Measurements from ENCODE around the gene JARID2.

DNA sequence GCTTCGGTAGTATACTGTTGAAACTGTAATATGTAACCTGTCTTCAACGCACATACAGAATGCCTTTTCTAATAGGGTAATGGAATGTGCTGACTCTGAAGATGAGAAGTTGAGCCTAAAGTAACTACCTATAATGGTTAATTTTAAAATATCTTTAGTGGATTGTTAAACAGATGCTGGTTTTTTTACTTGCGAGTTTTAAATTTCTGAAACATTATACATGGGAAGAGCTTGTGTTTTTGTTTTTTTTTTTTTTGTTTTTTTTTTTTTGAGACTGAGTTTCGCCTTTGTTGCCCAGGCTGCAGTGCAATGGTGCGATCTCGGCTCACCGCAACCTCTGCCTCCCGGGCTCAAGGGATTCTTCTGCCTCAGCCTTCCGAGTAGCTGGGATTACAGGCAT is 166.9 kb downstream of the JARID2 start:
- no peak for TF ChIP-seq POLR2AphosphoS5 (IDR thresholded peaks at IDR 0.05; ENCODE audit: low read length)
- TF ChIP-seq, protein P1, sequence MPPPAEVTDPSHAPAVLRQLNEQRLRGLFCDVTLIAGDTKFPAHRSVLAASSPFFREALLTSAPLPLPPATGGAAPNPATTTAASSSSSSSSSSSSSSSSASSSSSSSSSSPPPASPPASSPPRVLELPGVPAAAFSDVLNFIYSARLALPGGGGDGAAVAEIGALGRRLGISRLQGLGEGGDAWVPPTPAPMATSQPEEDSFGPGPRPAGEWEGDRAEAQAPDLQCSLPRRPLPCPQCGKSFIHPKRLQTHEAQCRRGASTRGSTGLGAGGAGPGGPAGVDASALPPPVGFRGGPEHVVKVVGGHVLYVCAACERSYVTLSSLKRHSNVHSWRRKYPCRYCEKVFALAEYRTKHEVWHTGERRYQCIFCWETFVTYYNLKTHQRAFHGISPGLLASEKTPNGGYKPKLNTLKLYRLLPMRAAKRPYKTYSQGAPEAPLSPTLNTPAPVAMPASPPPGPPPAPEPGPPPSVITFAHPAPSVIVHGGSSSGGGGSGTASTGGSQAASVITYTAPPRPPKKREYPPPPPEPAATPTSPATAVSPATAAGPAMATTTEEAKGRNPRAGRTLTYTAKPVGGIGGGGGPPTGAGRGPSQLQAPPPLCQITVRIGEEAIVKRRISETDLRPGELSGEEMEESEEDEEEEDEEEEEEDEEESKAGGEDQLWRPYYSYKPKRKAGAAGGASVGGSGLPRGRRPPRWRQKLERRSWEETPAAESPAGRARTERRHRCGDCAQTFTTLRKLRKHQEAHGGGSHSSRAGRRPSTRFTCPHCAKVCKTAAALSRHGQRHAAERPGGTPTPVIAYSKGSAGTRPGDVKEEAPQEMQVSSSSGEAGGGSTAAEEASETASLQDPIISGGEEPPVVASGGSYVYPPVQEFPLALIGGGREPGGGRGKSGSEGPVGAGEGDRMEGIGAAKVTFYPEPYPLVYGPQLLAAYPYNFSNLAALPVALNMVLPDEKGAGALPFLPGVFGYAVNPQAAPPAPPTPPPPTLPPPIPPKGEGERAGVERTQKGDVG (CRISPR knock-in tag; IDR thresholded peaks at IDR 0.05): no peak
- TF ChIP-seq, protein P2, sequence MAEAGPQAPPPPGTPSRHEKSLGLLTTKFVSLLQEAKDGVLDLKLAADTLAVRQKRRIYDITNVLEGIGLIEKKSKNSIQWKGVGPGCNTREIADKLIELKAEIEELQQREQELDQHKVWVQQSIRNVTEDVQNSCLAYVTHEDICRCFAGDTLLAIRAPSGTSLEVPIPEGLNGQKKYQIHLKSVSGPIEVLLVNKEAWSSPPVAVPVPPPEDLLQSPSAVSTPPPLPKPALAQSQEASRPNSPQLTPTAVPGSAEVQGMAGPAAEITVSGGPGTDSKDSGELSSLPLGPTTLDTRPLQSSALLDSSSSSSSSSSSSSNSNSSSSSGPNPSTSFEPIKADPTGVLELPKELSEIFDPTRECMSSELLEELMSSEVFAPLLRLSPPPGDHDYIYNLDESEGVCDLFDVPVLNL (IDR thresholded peaks at IDR 0.05; ENCODE audit: low read depth, low read length): no peak
- TF ChIP-seq, protein P3, sequence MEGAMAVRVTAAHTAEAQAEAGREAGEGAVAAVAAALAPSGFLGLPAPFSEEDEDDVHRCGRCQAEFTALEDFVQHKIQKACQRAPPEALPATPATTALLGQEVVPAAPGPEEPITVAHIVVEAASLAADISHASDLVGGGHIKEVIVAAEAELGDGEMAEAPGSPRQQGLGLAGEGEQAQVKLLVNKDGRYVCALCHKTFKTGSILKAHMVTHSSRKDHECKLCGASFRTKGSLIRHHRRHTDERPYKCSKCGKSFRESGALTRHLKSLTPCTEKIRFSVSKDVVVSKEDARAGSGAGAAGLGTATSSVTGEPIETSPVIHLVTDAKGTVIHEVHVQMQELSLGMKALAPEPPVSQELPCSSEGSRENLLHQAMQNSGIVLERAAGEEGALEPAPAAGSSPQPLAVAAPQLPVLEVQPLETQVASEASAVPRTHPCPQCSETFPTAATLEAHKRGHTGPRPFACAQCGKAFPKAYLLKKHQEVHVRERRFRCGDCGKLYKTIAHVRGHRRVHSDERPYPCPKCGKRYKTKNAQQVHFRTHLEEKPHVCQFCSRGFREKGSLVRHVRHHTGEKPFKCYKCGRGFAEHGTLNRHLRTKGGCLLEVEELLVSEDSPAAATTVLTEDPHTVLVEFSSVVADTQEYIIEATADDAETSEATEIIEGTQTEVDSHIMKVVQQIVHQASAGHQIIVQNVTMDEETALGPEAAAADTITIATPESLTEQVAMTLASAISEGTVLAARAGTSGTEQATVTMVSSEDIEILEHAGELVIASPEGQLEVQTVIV (IDR thresholded peaks at IDR 0.05; ENCODE audit: borderline replicate concordance, partially characterized antibody): no peak
- TF ChIP-seq, protein P4, sequence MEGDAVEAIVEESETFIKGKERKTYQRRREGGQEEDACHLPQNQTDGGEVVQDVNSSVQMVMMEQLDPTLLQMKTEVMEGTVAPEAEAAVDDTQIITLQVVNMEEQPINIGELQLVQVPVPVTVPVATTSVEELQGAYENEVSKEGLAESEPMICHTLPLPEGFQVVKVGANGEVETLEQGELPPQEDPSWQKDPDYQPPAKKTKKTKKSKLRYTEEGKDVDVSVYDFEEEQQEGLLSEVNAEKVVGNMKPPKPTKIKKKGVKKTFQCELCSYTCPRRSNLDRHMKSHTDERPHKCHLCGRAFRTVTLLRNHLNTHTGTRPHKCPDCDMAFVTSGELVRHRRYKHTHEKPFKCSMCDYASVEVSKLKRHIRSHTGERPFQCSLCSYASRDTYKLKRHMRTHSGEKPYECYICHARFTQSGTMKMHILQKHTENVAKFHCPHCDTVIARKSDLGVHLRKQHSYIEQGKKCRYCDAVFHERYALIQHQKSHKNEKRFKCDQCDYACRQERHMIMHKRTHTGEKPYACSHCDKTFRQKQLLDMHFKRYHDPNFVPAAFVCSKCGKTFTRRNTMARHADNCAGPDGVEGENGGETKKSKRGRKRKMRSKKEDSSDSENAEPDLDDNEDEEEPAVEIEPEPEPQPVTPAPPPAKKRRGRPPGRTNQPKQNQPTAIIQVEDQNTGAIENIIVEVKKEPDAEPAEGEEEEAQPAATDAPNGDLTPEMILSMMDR (IDR thresholded peaks at IDR 0.05 in 2 of 3, conservative IDR thresholded peaks at IDR 0.05 in 1 of 3; ENCODE audit: control insufficient read depth in 2 of 3, extremely low read depth in 1 of 3, insufficient read depth in 1 of 3, low read depth in 3 of 3, low read length in 3 of 3): no peak
- no peak for TF ChIP-seq SUZ12 (IDR thresholded peaks at IDR 0.05; ENCODE audit: unreplicated experiment)
- no peak for TF ChIP-seq BHLHE40 (IDR thresholded peaks at IDR 0.05; ENCODE audit: borderline replicate concordance in 1 of 2, low read depth in 2 of 2, low read length in 1 of 2)
- no peak for TF ChIP-seq JUND (IDR thresholded peaks at IDR 0.05; ENCODE audit: low read depth, low read length)
- no peak for TF ChIP-seq SIX5 (IDR thresholded peaks at IDR 0.05; ENCODE audit: low read depth, low read length, severe bottlenecking)
- no peak for TF ChIP-seq NR2C2 (IDR thresholded peaks at IDR 0.05; ENCODE audit: borderline replicate concordance, control insufficient read depth, insufficient read length, low read depth)
- no peak for TF ChIP-seq FOXM1 (IDR thresholded peaks at IDR 0.05; ENCODE audit: low read depth, low read length)
- TF ChIP-seq, protein P5, sequence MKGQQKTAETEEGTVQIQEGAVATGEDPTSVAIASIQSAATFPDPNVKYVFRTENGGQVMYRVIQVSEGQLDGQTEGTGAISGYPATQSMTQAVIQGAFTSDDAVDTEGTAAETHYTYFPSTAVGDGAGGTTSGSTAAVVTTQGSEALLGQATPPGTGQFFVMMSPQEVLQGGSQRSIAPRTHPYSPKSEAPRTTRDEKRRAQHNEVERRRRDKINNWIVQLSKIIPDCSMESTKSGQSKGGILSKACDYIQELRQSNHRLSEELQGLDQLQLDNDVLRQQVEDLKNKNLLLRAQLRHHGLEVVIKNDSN (IDR thresholded peaks at IDR 0.05; ENCODE audit: borderline replicate concordance, extremely low read length, insufficient read depth, low read depth, low read length): no peak
- TF ChIP-seq, protein P6, sequence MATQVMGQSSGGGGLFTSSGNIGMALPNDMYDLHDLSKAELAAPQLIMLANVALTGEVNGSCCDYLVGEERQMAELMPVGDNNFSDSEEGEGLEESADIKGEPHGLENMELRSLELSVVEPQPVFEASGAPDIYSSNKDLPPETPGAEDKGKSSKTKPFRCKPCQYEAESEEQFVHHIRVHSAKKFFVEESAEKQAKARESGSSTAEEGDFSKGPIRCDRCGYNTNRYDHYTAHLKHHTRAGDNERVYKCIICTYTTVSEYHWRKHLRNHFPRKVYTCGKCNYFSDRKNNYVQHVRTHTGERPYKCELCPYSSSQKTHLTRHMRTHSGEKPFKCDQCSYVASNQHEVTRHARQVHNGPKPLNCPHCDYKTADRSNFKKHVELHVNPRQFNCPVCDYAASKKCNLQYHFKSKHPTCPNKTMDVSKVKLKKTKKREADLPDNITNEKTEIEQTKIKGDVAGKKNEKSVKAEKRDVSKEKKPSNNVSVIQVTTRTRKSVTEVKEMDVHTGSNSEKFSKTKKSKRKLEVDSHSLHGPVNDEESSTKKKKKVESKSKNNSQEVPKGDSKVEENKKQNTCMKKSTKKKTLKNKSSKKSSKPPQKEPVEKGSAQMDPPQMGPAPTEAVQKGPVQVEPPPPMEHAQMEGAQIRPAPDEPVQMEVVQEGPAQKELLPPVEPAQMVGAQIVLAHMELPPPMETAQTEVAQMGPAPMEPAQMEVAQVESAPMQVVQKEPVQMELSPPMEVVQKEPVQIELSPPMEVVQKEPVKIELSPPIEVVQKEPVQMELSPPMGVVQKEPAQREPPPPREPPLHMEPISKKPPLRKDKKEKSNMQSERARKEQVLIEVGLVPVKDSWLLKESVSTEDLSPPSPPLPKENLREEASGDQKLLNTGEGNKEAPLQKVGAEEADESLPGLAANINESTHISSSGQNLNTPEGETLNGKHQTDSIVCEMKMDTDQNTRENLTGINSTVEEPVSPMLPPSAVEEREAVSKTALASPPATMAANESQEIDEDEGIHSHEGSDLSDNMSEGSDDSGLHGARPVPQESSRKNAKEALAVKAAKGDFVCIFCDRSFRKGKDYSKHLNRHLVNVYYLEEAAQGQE (IDR thresholded peaks at IDR 0.05; ENCODE audit: low read depth, low read length): no peak
- TF ChIP-seq GABPA (IDR thresholded peaks at IDR 0.05; ENCODE audit: low read depth): no peak
